GM12878 (cell line): Measurements from ENCODE around the gene ZNF678. TPM values are rescaled to one million over a fixed set of nuclear protein-coding genes. Genes with fewer than 3 reads are reported as not detected.

Source experiments
- ATAC-seq: fragments of 200-7000 bp; cut with Tn5 transposase; 3 replicates; pipeline ENCODE4 v1.9.1; 2020; ENCODE audit warnings: mild to moderate bottlenecking, moderate library complexity
- BruUV-seq: library from RNA; stranded (reverse); fragments of 400-500 nt; replicated peaks from 2 replicates; lab custom pipeline; 2021; lab: Mats Ljungman, UMichigan
- CTCF ChIA-PET: fragments of 300-600 bp; sonication (Branson Sonifier 250); formaldehyde crosslinking; extraction: SDS; loops from one replicate; lab custom pipeline; 2021; ENCODE audit warnings: inconsistent platforms; lab: Yijun Ruan, JAX
- POLR2A ChIA-PET: fragments of 350-600 bp; formaldehyde crosslinking; extraction: SDS; loops from one replicate; lab custom pipeline; 2021; ENCODE audit warnings: inconsistent platforms; lab: Charles Lee
- RAD21 ChIA-PET: fragments of 300-600 bp; sonication (Branson Sonifier 250); formaldehyde crosslinking; loops from one replicate; lab custom pipeline; 2023; ENCODE audit warnings: antibody characterized with exemption; ENCODE audit not compliant: unreplicated experiment; lab: Charles Lee
- SMC1A ChIA-PET: fragments of 300-600 bp; sonication (Branson Sonifier 250); formaldehyde crosslinking; loops from one replicate; lab custom pipeline; 2023; ENCODE audit not compliant: unreplicated experiment, uncharacterized antibody; lab: Charles Lee
- DNase-seq: peaks from one replicate; pipeline ENCODE4 v3.0.0-alpha.2; 2011; ENCODE audit warnings: low read depth, low spot score
- FAIRE-seq: peaks from 3 replicates; lab custom pipeline; 2011; peaks lifted over from hg19 to GRCh38; lab: Jason Lieb, UNC
- H2AFZ ChIP-seq: 2 replicates; pipeline ENCODE4 v1.6.0; 2011; ENCODE audit warnings: low read depth, low read length, control low read depth; ENCODE audit not compliant: control insufficient read depth
- H3K27ac ChIP-seq: 2 replicates; pipeline ENCODE4 v1.5.1; 2011; ENCODE audit warnings: control low read depth; ENCODE audit not compliant: control insufficient read depth, insufficient read depth
- H3K27me3 ChIP-seq, 2 experiments: replicated peaks in 1 of 2; 2 replicates each; pipeline versions ENCODE4 v1.6.0 to v1.6.1; 2011; ENCODE audit warnings: low read length in 1 of 2; ENCODE audit not compliant: control insufficient read depth in 2 of 2, insufficient read depth in 2 of 2
- H3K36me3 ChIP-seq, 2 experiments: 2 replicates each; pipeline ENCODE4 v1.5.1; 2011; ENCODE audit warnings: low read length in 1 of 2; ENCODE audit not compliant: control insufficient read depth in 2 of 2, insufficient read depth in 2 of 2
- H3K4me1 ChIP-seq: 2 replicates; pipeline ENCODE4 v1.6.1; 2011; ENCODE audit warnings: mild to moderate bottlenecking, low read length, moderate library complexity, mixed read lengths; ENCODE audit not compliant: control insufficient read depth, insufficient read depth
- H3K4me2 ChIP-seq: 2 replicates; pipeline ENCODE4 v1.6.0; 2011; ENCODE audit warnings: control low read depth; ENCODE audit not compliant: control insufficient read depth, insufficient read depth
- H3K4me3 ChIP-seq: fragments of 200-600 bp; sonication (generic); 2 replicates; pipeline ENCODE4 v1.5.1; 2016
- H3K79me2 ChIP-seq: 2 replicates; pipeline ENCODE4 v1.6.0; 2011; ENCODE audit warnings: low read length; ENCODE audit not compliant: control insufficient read depth, insufficient read depth
- H3K9ac ChIP-seq: 2 replicates; pipeline ENCODE4 v1.8.0; 2011; ENCODE audit warnings: low read length, control low read depth, mixed read lengths; ENCODE audit not compliant: control insufficient read depth, insufficient read depth
- H3K9me3 ChIP-seq: replicated peaks from 3 replicates; pipeline ENCODE4 v1.5.1; 2011; ENCODE audit warnings: mild to moderate bottlenecking, low read length; ENCODE audit not compliant: control insufficient read depth, insufficient read depth
- H4K20me1 ChIP-seq: 2 replicates; pipeline ENCODE4 v1.6.0; 2011; ENCODE audit not compliant: control insufficient read depth, insufficient read depth
- ASH2L ChIP-seq: fragments of 300-600, 200-600 bp; sonication (generic); IDR thresholded peaks from 2 replicates; pipeline ENCODE4 v1.6.1; 2017; ENCODE audit warnings: low read depth, mild to moderate bottlenecking, borderline replicate concordance
- BMI1 ChIP-seq: fragments of 450-650 bp; IDR thresholded peaks from 2 replicates; pipeline ENCODE4 v1.6.1; 2016; ENCODE audit warnings: mild to moderate bottlenecking, moderate library complexity, borderline replicate concordance
- CEBPB ChIP-seq, 2 experiments: fragments of 150-350 bp in 1 of 2; IDR thresholded peaks; 2 replicates each; pipeline ENCODE4 v1.6.1; 2012 to 2014; ENCODE audit warnings: low read depth in 2 of 2, low read length in 2 of 2, borderline replicate concordance in 1 of 2, inconsistent platforms in 1 of 2
- HCFC1 ChIP-seq: fragments of 150-350 bp; IDR thresholded peaks from 2 replicates; pipeline ENCODE4 v1.6.1; 2014; ENCODE audit warnings: low read length
- MTA2 ChIP-seq: fragments of 450-650 bp; IDR thresholded peaks from 2 replicates; pipeline ENCODE4 v1.6.1; 2016; ENCODE audit warnings: low read depth, mild to moderate bottlenecking, moderate library complexity
- MYB ChIP-seq: fragments of 150-350 bp; IDR thresholded peaks from 2 replicates; pipeline ENCODE4 v1.6.1; 2014; ENCODE audit warnings: mild to moderate bottlenecking, low read depth, low read length, borderline replicate concordance
- NR2C1 ChIP-seq: fragments of 450-650 bp; IDR thresholded peaks from 2 replicates; pipeline ENCODE4 v1.6.1; 2017; ENCODE audit warnings: antibody characterized with exemption, mild to moderate bottlenecking, moderate library complexity
- NR2C2 ChIP-seq: IDR thresholded peaks from 2 replicates; pipeline ENCODE4 v1.6.1; 2011; ENCODE audit warnings: borderline replicate concordance, low read depth; ENCODE audit not compliant: control insufficient read depth, insufficient read length
- RB1 ChIP-seq: fragments of 450-650 bp; formaldehyde crosslinking; IDR thresholded peaks from 2 replicates; pipeline ENCODE4 v1.6.1; 2017; ENCODE audit warnings: mild to moderate bottlenecking, borderline replicate concordance
- RUNX3 ChIP-seq: IDR thresholded peaks from 2 replicates; pipeline ENCODE4 v1.6.1; 2012; ENCODE audit warnings: low read length, inconsistent platforms
- SIX5 ChIP-seq: IDR thresholded peaks from 2 replicates; pipeline ENCODE4 v1.6.1; 2011; ENCODE audit warnings: mild to moderate bottlenecking, low read depth, low read length, moderate library complexity; ENCODE audit not compliant: severe bottlenecking
- ZNF207 ChIP-seq: fragments of 450-650 bp; IDR thresholded peaks from 2 replicates; pipeline ENCODE4 v1.6.1; 2014; ENCODE audit warnings: antibody characterized with exemption, mild to moderate bottlenecking, borderline replicate concordance
- whole genome bisulfite sequencing: methylation state at CpG from one replicate; pipeline ENCODE4 v1.1.6; 2016; ENCODE audit warnings: low lambda C conversion rate; ENCODE audit not compliant: insufficient replicate concordance, insufficient coverage; ENCODE audit errors: missing lambda C conversion rate; 5-methylcytosine and 5-hydroxymethylcytosine counted together
- in situ Hi-C: fragments of 300-500 bp; cut with MboI; formaldehyde crosslinking; loops from 9 replicates; pipeline ENCODE4 v1.14.3; 2018; ENCODE audit warnings: mixed read lengths
- intact Hi-C: fragments of 100-400 bp; cut with micrococcal nuclease; formaldehyde crosslinking; loops from one replicate; pipeline ENCODE4 v1.14.2; 2022; ENCODE audit not compliant: unreplicated experiment
- polyA plus RNA-seq, 11 experiments: library from polyadenylated mRNA; depleted of rRNA in 4 of 11; unstranded in 6 of 11; stranded (reverse) in 5 of 11; fragments of >200 nt; fragmentation: Nextera tagmentation in 4 of 11; fragmentation: Illumina TruSeq in 1 of 11; extraction: Ambion mirVana in 4 of 11; extraction: Trizol in 1 of 11; gene quantifications; 1 replicate in 1 of 11; 2 replicates in 10 of 11; pipeline versions ENCODE4 v1.2.1 to v1.2.3, GENCODE V29; 2011 to 2016; ENCODE audit warnings: inconsistent platforms in 2 of 11, missing spikeins in 2 of 11, low read depth in 1 of 11
- total RNA-seq, 4 experiments: library from RNA; depleted of rRNA in 3 of 4; stranded (reverse); fragments of >200 nt in 3 of 4; fragmentation: Illumina TruSeq in 1 of 4; extraction: Trizol in 1 of 4; gene quantifications; 2 replicates each; pipeline versions ENCODE4 v1.2.1 to v1.2.3, GENCODE V29; 2013 to 2021
- TF ChIP-seq, protein P1 (sequence below): IDR thresholded peaks from 2 replicates; pipeline ENCODE4 v1.6.1; 2011; ENCODE audit warnings: mild to moderate bottlenecking, low read depth, low read length, moderate library complexity; ENCODE audit not compliant: insufficient replicate concordance

Gene ZNF678
- total and polyA plus RNA-seq, 10 of the 15 experiments (the other 5 are each of a cell fraction or from before 2014, with no cell fraction given): 1.4 to 10.4 (median 3.5) TPM

DNA sequence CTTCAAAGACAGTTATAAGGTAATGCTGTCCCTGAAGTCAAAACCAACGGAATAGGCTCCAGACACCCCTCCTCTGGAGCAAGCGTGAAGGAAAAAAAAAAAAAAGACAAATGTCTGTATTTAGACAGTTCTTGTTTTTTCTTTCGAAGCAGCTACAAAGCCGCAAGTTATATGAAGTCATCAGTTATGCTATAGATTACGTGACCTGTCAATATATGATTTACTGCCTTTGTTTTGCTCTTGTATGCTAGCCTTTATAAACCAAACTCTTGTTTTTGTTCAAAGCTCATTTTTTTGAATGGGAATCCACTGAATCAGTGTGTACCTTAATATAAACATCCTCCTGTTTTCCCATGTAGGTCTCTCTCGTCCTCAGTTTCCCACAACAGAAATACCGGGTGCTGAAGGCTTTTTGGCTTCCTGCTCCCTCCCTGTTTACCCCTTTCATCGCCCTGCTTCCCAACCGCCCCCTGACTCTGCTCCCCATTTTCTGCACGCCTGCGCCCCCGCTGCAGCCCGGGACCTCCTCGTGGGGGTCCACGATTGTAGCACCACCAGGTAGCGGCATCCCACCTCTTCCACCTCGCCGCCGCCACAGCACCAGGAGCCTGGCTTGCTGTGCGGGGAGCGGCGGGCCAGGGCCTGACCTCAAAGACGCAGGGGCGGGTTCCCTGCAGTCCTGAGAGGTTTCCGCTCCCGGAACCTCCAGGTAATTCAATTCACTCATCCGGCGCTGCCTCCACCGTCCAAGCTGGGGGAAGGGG is 5.2 kb upstream of the ZNF678 start:
- Histone ChIP-seq H3K9ac (no peak overlapping the region), H3K36me3 (no peaks in the 10 kb centered on the region), H3K9me3 (peaks cover 19% of the 10 kb centered on the region; the same call in 2 of the 3 replicates), H3K4me2 (no peak overlapping the region), H3K27me3 (no peaks in the 10 kb centered on the region), H2AFZ (no peak overlapping the region), H3K79me2 (no peaks in the 10 kb centered on the region), H3K27ac (no peak overlapping the region), H3K4me1 (no peaks in the 10 kb centered on the region), H3K4me3 (no peak overlapping the region), H4K20me1 (no peaks in the 10 kb centered on the region)
- no TSS peak for BruUV-seq
- SMC1A ChIA-PET: no interaction called here
- CTCF ChIA-PET: no interaction called here
- POLR2A ChIA-PET: no interaction called here
- FAIRE-seq: no peak
- no peak for DNase-seq
- no peak for ATAC-seq
- in situ Hi-C loops: no loop called here
- TF ChIP-seq MYB: no peak
- no peak for TF ChIP-seq RB1
- no peak for TF ChIP-seq HCFC1
- no peak for TF ChIP-seq MTA2
- TF ChIP-seq SIX5: no peak
- TF ChIP-seq, protein P1, sequence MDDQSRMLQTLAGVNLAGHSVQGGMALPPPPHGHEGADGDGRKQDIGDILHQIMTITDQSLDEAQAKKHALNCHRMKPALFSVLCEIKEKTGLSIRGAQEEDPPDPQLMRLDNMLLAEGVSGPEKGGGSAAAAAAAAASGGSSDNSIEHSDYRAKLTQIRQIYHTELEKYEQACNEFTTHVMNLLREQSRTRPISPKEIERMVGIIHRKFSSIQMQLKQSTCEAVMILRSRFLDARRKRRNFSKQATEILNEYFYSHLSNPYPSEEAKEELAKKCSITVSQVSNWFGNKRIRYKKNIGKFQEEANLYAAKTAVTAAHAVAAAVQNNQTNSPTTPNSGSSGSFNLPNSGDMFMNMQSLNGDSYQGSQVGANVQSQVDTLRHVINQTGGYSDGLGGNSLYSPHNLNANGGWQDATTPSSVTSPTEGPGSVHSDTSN: no peak
- TF ChIP-seq RUNX3: no peak
- no peak for TF ChIP-seq ZNF207
- TF ChIP-seq ASH2L: no peak
- no peak for TF ChIP-seq BMI1
- no peak for TF ChIP-seq CEBPB (IDR thresholded peaks at IDR 0.05; ENCODE audit: borderline replicate concordance in 1 of 2, low read depth in 2 of 2, low read length in 2 of 2)
- no peak for TF ChIP-seq NR2C2
- no peak for TF ChIP-seq NR2C1
- intact Hi-C loops: no loop called here
- WGBS: 64% methylated on average over 23 of the region's 29 CpGs
- RAD21 ChIA-PET: no interaction called here
